ENCODE results near the gene HECW1.

HECW1 gene

DNA sequence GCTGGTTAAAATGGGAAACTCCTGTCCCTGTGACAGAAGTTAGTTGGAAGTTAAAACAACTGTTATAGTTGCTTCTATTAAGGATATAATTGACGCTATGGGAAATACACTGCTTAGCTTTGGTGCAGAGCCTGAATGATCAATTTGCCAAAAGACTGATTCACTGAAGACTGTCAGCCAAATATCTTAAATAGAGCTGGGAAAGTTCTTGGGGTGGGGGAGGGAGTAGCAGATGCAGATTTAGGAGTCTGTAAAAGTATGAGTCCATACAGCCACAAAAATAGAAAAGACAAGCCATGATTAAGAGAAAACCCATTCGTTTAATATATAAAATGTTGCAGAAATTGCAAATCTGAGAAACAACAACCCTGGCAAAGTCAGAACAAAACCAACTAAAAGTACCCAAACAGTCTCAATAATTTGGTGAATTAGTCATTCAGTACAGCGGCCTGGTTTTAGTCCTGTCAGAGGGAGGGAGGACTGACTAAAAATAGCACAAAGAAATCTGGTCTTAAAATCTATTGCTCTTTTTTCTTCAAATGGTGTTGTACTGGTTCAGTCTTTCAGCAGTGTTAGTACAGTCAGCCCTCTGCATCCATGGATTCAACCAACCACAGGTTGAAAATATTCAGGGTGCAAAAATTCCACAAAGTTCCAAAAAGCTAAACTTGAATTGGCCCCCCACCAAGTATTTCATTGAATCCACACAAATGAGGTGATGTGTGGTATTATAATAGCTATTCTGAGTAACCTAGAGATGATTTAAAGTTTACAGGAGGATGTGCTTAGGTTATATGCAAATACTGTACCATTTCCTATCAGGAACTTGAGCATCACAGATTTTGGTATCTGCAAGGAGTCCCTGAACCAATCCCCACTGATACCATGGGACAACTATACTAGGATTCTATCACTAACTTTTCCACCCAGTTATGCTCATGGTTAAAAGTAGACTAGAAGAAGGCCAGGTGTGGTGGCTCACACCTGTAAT, 500.4 kb downstream of the HECW1 start:
- DNase-seq (ENCODE audit: low spot score), result no peak

Measured in ecto neural progenitor cell (in vitro differentiated cells).